Vagina (tissue), 2 donors: ENCODE measurements around the gene CFAP92. TPM values are rescaled to one million over a fixed set of nuclear protein-coding genes. Genes with fewer than 3 reads are reported as not detected.

Source experiments
- DNase-seq, 2 donors: peaks; one replicate each; pipeline ENCODE4 v3.0.0-alpha.2; 2017; ENCODE audit errors: extremely low spot score in 2 of 2
- H3K27ac ChIP-seq: fragments of 200-600 bp; sonication (generic); one replicate; pipeline ENCODE4 v1.5.1; 2019
- H3K27me3 ChIP-seq: fragments of 200-600 bp; sonication (generic); one replicate; pipeline ENCODE4 v1.5.1; 2019
- H3K36me3 ChIP-seq, 2 donors: fragments of 200-600 bp; sonication (generic); one replicate each; pipeline ENCODE4 v1.5.1; 2017 to 2019
- H3K4me1 ChIP-seq: fragments of 200-600 bp; sonication (generic); one replicate; pipeline ENCODE4 v1.5.1; 2019
- H3K4me3 ChIP-seq, 2 donors: fragments of 200-600 bp; sonication (generic); 1 replicate in 1 of 2; 2 replicates in 1 of 2; pipeline ENCODE4 v1.5.1; 2016 to 2019
- H3K9me3 ChIP-seq: fragments of 200-600 bp; sonication (generic); one replicate; pipeline ENCODE4 v1.5.1; 2019
- CTCF ChIP-seq, 3 experiments: fragments of 450-650 bp in 2 of 3; fragments of 200-600 bp in 1 of 3; sonication (generic) in 1 of 3; IDR thresholded peaks; one replicate each; pipeline ENCODE4 v1.5.1; 2017 to 2019; ENCODE audit warnings: antibody characterized with exemption in 3 of 3, mild to moderate bottlenecking in 2 of 3, moderate library complexity in 2 of 3
- POLR2A ChIP-seq, 2 donors: fragments of 450-650 bp; IDR thresholded peaks; one replicate each; pipeline ENCODE4 v1.6.1; 2017; ENCODE audit warnings: antibody characterized with exemption in 2 of 2, mild to moderate bottlenecking in 2 of 2, moderate library complexity in 2 of 2
- POLR2AphosphoS5 ChIP-seq, 2 donors: sonication (generic); formaldehyde crosslinking; IDR thresholded peaks; one replicate each; pipeline ENCODE4 v1.9.0; 2017; ENCODE audit warnings: antibody characterized with exemption in 2 of 2, mild to moderate bottlenecking in 2 of 2, low read depth in 1 of 2; ENCODE audit not compliant: insufficient read depth in 1 of 2
- intact Hi-C: fragments of 100-400 bp; cut with DNase I; formaldehyde crosslinking; loops from one replicate; pipeline ENCODE4 v1.15.1; 2023
- total RNA-seq: library from RNA; depleted of rRNA; stranded (reverse); fragments of >200 nt; gene quantifications from one replicate; pipeline ENCODE4 v1.2.3, GENCODE V29; 2016

CFAP92 gene
- total RNA-seq, 1 donor from 2014 or later = not detected

GRCh38 chr3:128874481-128875180 lies 119.2 kb downstream of the CFAP92 start:
- intact Hi-C loops = no loop called here
- no peak for DNase-seq
- H3K4me1 ChIP-seq = peaks cover 13% of the 10 kb centered on the region
- no peak overlapping the region for H3K27ac ChIP-seq
- no peaks in the 10 kb centered on the region for H3K27me3 ChIP-seq
- no peaks in the 10 kb centered on the region for H3K9me3 ChIP-seq
- no peak overlapping the region for H3K4me3 ChIP-seq
- TF ChIP-seq POLR2A (IDR thresholded peaks at IDR 0.05) (no peak), CTCF (IDR thresholded peaks at IDR 0.05) (no peak), POLR2AphosphoS5 (IDR thresholded peaks at IDR 0.05; ENCODE audit: insufficient read depth in 1 of 2, low read depth in 1 of 2) (no peak)
- no peaks in the 10 kb centered on the region for H3K36me3 ChIP-seq

DNA sequence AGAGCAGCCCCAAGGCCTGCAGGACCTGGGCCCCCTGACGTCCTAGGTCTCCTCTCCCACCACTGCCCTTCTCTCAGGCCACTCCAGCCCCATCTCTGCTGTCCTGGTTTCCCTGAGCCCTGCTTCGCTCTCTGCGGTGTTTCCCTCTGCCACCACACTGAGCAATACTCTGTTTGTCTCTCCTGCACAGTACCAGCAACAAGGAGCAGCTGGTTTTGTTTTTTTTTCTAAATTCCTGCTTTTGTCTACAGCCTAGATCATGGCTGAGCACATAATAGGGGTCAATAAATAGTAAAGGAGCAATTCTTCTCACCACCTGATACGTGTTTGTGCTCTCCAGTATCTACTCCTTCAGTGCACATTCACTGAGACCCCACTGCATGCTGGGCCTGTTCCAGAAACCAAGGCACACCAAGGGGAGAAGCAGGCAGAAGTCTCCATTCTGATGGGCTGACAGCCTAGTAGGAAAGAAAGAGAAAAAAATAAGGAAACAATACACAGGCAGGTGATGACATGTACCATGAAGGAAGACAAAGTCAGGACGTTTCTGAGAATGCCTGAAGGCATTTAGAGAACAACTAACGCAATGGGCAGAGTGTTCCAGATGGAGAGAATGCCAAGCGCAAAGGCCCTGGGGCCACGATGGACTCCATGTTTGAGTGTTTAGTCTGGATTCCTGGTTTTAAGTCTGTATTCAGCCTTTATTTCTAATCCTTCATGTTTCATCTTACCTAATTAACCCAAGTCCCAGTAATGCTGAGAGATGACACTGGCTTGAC lies 120.4 kb downstream of the CFAP92 start:
- H3K27me3 ChIP-seq = no peaks in the 10 kb centered on the region
- TF ChIP-seq POLR2AphosphoS5 (IDR thresholded peaks at IDR 0.05; ENCODE audit: insufficient read depth in 1 of 2, low read depth in 1 of 2) (no peak), POLR2A (IDR thresholded peaks at IDR 0.05) (no peak), CTCF (IDR thresholded peaks at IDR 0.05) (no peak)
- no peak overlapping the region for H3K4me3 ChIP-seq
- H3K4me1 ChIP-seq = peaks cover 11% of the 10 kb centered on the region
- no peaks in the 10 kb centered on the region for H3K36me3 ChIP-seq
- DNase-seq = no peak
- no peaks in the 10 kb centered on the region for H3K9me3 ChIP-seq
- intact Hi-C loops = no loop called here
- H3K27ac ChIP-seq = no peak overlapping the region

- H3K4me3 ChIP-seq = no peak overlapping the region
- TF ChIP-seq POLR2A (IDR thresholded peaks at IDR 0.05) = no peak
- no peak for TF ChIP-seq POLR2AphosphoS5 (IDR thresholded peaks at IDR 0.05; ENCODE audit: insufficient read depth in 1 of 2, low read depth in 1 of 2)
- TF ChIP-seq CTCF (IDR thresholded peaks at IDR 0.05) = no peak
- H3K27me3 ChIP-seq = no peaks in the 10 kb centered on the region
- no peaks in the 10 kb centered on the region for H3K36me3 ChIP-seq
- no peak for DNase-seq
- H3K27ac ChIP-seq = no peak overlapping the region
- intact Hi-C loops = no loop called here
- peaks cover 4% of the 10 kb centered on the region for H3K4me1 ChIP-seq
- no peaks in the 10 kb centered on the region for H3K9me3 ChIP-seq
These were observed 121.1 kb downstream of the CFAP92 start for GRCh38 chr3:128872744-128873143.

DNA sequence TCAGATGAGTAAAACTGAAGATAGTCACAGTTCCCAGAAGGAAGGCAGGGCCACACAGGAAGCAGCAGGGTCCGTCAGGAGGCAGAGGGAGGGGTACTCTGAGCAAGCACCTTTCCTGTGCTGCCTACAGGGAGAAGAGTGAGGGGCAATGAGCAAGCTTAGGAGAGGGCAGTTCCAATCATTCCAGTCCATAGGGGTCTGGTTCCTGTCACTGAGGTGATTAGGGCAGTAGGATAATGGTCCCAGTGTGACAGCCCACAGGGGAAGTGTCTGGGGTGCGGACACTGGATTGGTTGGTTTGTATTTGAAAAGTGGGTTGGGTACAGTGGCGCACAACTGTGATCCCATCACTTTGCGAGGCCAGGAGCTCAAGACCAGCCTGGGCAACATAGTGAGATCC lies 121.6 kb downstream of the CFAP92 start:
- intact Hi-C loops = no loop called here
- H3K27me3 ChIP-seq = no peaks in the 10 kb centered on the region
- H3K4me3 ChIP-seq = no peak overlapping the region
- no peaks in the 10 kb centered on the region for H3K4me1 ChIP-seq
- H3K36me3 ChIP-seq = no peaks in the 10 kb centered on the region
- TF ChIP-seq CTCF (IDR thresholded peaks at IDR 0.05) = no peak
- no peak for TF ChIP-seq POLR2AphosphoS5 (IDR thresholded peaks at IDR 0.05; ENCODE audit: insufficient read depth in 1 of 2, low read depth in 1 of 2)
- no peak for TF ChIP-seq POLR2A (IDR thresholded peaks at IDR 0.05)
- H3K9me3 ChIP-seq = no peaks in the 10 kb centered on the region
- DNase-seq = no peak
- H3K27ac ChIP-seq = no peak overlapping the region

- TF ChIP-seq POLR2A (IDR thresholded peaks at IDR 0.05) = no peak
- TF ChIP-seq POLR2AphosphoS5 (IDR thresholded peaks at IDR 0.05; ENCODE audit: insufficient read depth in 1 of 2, low read depth in 1 of 2) = no peak
- TF ChIP-seq CTCF (IDR thresholded peaks at IDR 0.05) = no peak
- no peaks in the 10 kb centered on the region for H3K9me3 ChIP-seq
- H3K27ac ChIP-seq = no peak overlapping the region
- no peak for DNase-seq
- H3K4me3 ChIP-seq = no peak overlapping the region
- intact Hi-C loops = no loop called here
- H3K4me1 ChIP-seq = no peaks in the 10 kb centered on the region
- no peaks in the 10 kb centered on the region for H3K36me3 ChIP-seq
- H3K27me3 ChIP-seq = no peaks in the 10 kb centered on the region
These were observed 123.5 kb downstream of the CFAP92 start for GRCh38 chr3:128870347-128870746.
